Body of pancreas (tissue), 4 donors: ENCODE results near the gene LCMT1.

ENCODE experiments used
- POLR2A ChIP-seq, 3 donors: fragments of 450-650 bp; IDR thresholded peaks; one replicate each; pipeline ENCODE4 v1.6.1; 2016; ENCODE audit warnings: antibody characterized with exemption in 3 of 3, mild to moderate bottlenecking in 2 of 3
- TF ChIP-seq, protein P1 (sequence below), 7 experiments: fragments of 450-650 bp in 4 of 7; fragments of 200-600 bp in 3 of 7; sonication (generic) in 3 of 7; IDR thresholded peaks; one replicate each; pipeline ENCODE4 v1.5.1; 2016 to 2019; ENCODE audit warnings: antibody characterized with exemption in 7 of 7

- TF ChIP-seq, protein P1, sequence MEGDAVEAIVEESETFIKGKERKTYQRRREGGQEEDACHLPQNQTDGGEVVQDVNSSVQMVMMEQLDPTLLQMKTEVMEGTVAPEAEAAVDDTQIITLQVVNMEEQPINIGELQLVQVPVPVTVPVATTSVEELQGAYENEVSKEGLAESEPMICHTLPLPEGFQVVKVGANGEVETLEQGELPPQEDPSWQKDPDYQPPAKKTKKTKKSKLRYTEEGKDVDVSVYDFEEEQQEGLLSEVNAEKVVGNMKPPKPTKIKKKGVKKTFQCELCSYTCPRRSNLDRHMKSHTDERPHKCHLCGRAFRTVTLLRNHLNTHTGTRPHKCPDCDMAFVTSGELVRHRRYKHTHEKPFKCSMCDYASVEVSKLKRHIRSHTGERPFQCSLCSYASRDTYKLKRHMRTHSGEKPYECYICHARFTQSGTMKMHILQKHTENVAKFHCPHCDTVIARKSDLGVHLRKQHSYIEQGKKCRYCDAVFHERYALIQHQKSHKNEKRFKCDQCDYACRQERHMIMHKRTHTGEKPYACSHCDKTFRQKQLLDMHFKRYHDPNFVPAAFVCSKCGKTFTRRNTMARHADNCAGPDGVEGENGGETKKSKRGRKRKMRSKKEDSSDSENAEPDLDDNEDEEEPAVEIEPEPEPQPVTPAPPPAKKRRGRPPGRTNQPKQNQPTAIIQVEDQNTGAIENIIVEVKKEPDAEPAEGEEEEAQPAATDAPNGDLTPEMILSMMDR (IDR thresholded peaks at IDR 0.05) = no peak
- no peak for TF ChIP-seq POLR2A (IDR thresholded peaks at IDR 0.05)
Measured at GRCh38 chr16:25065899-25066298, 45.6 kb upstream of the LCMT1 start.
